HTERT RPE-1 (cell line): ENCODE measurements around the gene AASDHPPT.
"Not testable (repeated sequence)": the region's sequence is repeated elsewhere in the genome, so short reads cannot be mapped to it uniquely, and the experiment has no call there.

ENCODE experiments used
- in situ Hi-C: fragments of 300-500 bp; cut with MboI; formaldehyde crosslinking; loops from 4 replicates; pipeline ENCODE4 v1.14.3; 2020; ENCODE audit warnings: low sequenced_read_pairs

Gene AASDHPPT, protein sequence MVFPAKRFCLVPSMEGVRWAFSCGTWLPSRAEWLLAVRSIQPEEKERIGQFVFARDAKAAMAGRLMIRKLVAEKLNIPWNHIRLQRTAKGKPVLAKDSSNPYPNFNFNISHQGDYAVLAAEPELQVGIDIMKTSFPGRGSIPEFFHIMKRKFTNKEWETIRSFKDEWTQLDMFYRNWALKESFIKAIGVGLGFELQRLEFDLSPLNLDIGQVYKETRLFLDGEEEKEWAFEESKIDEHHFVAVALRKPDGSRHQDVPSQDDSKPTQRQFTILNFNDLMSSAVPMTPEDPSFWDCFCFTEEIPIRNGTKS

DNA sequence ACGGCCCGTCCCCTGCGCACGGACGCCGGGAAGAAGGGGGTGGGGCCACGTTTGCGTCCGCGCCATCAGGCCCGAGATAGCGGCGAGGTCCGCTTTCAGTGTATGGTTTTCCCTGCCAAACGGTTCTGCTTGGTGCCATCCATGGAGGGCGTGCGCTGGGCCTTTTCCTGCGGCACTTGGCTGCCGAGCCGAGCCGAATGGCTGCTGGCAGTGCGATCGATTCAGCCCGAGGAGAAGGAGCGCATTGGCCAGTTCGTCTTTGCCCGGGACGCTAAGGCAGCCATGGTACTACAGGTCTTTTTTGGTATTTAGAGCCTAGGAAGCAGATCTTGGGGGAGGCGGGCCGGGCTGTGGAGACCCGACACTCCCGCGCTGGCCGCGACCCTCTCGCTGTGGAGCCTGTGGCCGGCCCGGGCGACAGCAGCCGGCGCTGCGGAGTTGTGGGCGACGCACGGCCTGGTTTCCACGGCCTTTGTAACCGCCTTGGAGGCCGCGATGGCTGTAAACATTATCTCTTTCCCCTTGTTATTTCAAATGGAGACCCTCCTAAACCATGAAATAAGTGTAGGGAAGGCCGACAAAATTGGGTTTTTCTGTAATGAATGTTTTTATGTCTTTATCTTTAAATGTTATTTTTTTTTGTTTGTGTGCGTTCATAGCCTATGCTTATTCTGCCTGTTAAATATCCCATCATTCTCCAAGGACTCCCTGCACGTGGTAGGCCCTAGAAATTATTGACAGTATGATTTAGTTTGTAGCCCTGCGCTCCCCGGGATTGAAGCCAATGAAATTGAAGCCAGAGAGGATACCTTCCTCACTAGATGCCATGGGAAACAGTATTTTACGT, at the start of gene AASDHPPT:
Gene AASDHPPT (plus strand): TSS at position 54 of the 847 bp plus-strand sequence. CDS start 49 bp downstream, at position 103.
- in situ Hi-C loops, result no loop called here

DNA sequence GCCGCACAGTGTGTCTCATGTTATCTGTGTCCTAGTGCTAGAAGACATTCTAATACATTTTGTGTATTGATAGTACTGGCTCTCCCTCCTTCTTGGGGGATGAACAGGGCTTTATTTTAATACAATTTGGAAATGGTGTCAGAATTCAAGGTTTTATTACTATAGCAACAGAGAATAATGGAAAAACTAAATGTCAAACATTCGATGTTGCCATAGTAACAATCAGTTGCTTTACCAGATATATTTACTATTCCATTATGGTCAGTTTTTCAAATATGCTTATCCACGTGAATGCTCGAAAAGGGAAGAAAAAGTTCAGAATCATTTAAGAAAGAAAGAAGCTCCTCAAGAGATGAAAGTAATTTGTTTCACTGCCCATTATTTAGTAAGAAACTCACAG, 46.9 kb upstream of the AASDHPPT start:
- in situ Hi-C loops, result no loop called here

DNA sequence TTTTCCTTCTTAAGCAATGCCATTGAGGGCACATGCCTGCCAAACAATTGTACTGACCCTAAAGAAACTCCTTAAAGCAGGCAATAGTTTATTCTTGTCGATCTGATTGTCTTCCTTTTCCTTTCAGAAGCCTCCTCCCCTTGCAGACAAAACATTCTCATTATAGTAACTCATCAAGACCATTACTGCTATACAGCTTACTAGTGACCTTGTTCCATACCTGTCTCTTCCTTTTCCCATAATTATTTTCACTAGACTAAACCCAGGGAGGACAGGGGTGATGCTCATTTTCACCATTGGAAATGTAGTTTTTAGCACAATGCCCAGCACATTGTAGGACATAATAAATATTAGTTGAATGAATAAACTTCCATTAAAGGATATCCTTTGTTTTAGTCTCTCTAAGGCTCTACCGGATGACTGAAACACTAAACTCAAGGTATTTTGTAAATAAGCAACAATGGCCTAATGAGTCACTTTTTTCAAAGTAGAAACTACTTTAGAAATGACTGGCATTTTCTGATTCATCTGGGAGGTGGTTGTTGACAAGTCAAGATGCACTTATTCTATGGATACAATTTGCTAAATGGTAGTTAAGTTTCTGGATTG, 46.2 kb upstream of the AASDHPPT start:
- in situ Hi-C loops, result no loop called here

DNA sequence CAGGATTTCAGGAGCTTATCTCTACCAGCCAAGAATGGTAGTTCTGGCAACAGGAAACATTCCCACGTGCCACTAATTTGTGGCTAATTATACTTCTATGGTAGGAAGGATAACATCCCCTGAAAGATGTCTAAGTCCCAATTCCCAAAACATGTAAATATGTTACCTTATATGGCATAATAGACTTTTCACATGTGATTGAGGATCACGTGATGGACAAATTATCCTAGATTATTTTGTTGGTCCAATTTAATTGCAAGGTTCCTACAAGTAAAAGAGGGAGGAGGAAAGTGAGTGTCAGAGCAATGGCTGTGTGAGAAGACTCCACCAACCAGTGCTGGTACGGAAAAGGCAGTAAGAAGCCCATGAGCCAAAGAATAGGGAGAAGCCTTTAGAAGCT, 45.5 kb upstream of the AASDHPPT start:
- in situ Hi-C loops, result no loop called here

DNA sequence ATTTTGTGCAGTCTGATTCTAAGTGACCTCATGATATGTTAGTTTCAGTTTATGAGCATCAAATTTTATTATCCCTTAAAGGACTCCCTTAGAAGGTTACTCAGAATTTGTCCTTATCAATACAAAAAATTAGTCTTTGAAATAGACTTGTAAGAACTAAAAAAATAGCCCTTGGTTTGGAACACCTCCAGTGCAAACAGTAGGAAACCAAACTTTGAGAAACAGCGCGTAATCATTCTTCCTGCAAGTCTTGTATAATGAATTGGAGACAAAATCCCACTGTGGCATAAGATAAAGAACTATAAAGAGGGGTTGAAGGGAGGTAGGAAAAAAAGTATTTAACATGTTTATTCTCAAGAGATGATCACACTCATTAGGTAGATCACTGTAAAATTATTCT, 44.6 kb upstream of the AASDHPPT start:
- in situ Hi-C loops, result no loop called here

DNA sequence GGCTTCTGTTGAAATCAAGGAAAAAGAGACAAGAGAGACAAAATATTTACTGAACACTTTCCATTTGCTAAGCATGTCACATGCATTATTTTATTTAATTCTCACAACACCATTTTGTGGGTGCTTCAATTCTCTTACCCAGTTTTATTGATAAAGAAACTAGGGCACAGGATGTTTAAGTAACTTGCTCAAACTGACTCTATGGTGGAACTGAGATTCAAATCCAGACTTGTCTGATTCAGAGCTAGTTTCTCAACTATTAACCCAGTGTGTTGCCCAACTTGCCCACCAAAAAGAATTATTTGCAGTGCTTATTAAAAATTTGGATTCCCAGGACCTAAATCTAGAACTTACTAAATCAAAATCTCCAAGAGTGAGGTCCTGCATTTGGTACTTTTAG, 33.9 kb upstream of the AASDHPPT start:
- in situ Hi-C loops, result no loop called here

DNA sequence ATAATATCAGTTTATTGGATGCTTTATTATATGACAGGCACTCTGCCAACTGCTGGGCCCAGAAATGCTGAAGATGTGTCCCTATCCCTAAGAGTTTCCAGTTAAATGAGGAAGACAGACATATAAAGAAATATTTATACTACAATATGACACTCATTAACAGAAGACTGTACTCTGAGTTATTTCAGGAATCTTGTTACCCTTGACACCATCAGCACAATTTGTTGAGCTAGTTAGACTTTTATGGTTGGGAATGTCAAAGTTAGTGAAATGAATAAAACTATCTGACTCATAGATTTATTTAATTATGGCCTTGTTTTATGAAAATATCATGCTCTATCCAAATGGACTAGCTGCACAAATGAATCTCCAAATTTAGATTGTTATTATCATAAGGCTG, 29.8 kb upstream of the AASDHPPT start:
- in situ Hi-C loops, result no loop called here

DNA sequence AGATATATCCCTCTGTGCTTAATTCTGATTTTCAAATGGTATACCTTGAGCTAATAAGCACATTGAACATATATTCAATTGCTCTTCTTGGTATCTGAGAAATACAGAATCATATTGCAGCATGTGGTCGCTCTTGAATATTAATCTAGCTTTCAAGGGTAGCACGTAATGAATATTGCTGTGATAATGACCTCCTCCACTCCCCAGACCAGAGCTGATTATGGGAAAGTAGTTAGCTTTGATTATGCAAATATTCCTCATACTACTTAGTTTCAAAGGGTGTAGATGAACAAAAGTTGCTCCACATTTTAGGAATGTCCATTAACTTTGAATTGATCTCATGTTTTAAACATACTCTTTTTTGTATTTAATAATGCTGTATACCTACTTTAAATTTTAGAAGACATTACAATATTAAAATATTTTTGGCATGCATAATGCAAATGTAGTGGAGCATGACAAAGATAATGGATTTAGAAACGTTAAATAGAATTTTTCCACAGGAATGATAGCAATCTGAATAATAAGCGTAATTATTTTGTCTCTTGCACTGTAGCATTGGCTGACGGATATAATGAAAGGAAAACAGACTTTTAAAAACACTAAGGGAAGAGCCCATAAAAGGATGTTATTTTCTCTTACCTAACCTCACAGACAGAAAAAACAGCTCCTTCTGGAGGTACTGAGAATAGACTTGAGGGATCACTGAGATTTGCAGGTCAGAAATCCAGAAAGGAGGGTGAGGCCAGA, 27.6 kb upstream of the AASDHPPT start:
- in situ Hi-C loops, result no loop called here

DNA sequence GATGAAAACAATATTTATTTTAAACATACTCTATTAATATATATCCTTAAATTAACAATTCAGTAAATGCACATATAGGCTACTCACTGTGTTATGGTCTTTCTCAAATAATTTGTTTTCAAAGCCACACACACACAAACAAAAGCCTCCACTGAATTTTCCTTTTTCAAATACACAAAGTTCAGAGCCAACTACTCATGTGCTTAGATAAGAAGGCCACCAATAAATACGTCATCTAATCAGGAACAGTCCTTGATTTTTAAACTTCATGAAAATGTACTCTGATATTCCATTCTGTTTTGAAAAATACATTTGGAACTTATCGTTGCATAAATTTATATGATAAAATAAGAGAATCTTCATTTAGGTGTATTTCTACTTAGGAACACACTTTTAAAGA, 26.4 kb upstream of the AASDHPPT start:
- in situ Hi-C loops, result no loop called here

DNA sequence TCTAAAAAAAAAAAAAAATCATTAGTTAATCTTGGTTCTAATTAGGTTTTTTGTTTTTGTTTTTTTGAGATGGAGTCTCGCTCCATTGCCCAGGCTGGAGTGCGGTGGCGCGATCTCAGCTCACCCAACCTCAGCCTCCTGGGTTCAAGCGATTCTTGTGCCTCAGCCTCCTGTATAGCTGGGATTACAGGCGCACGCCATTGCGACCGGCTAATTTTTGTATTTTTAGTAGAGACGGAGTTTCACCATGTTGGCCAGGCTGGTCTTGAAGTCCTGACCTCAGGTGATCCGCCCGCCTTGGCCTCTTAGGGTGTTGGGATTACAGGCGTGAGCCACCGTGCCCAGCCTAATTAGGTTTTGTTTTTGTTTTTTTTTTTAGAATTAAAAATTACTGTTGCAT, 19.1 kb upstream of the AASDHPPT start:
- in situ Hi-C loops, result not testable (repeated sequence)

DNA sequence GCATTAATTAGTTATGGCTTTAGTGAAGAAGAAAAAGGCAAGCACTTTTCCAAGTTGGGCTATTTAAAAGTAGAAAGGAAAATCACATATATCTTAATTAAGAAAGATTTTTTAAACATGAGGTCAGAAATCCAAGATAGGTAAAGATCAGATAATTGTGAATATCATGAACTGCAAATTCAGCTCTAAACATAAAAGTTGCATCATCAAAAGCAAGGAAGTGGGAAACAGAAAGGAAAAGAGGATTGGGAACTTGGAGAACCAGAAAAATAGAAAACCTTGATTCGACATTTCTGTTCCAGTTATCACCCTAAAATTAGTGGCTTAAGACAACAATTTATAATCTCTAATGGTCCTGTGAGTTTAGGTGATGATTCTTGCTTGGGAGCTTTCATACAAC, 17.8 kb upstream of the AASDHPPT start:
- in situ Hi-C loops, result no loop called here

DNA sequence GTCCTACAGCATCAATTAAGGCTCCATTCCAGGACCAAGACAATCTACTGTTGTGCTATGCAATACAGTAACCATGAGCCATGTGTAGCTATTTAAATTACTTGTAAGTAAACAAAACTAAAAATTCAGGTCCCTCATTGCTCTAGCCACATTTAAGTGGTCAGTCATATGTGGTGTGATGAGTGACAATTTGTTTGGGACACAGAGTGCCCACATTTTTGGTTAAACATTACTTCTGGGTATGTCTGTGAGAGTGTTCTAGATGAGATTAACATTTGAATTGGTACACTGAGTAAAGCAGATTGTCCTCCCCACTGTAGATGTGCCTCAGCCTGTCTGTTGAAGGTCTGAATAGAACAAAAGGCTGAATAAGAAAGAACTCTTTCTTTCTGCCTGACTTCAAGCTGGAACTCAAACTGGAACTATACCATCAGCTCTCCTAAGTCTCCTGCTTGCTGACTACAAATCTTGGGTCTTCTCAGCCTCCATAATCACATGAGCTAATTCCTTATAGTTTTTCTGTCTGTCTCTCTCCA, 16.1 kb upstream of the AASDHPPT start:
- in situ Hi-C loops, result no loop called here

DNA sequence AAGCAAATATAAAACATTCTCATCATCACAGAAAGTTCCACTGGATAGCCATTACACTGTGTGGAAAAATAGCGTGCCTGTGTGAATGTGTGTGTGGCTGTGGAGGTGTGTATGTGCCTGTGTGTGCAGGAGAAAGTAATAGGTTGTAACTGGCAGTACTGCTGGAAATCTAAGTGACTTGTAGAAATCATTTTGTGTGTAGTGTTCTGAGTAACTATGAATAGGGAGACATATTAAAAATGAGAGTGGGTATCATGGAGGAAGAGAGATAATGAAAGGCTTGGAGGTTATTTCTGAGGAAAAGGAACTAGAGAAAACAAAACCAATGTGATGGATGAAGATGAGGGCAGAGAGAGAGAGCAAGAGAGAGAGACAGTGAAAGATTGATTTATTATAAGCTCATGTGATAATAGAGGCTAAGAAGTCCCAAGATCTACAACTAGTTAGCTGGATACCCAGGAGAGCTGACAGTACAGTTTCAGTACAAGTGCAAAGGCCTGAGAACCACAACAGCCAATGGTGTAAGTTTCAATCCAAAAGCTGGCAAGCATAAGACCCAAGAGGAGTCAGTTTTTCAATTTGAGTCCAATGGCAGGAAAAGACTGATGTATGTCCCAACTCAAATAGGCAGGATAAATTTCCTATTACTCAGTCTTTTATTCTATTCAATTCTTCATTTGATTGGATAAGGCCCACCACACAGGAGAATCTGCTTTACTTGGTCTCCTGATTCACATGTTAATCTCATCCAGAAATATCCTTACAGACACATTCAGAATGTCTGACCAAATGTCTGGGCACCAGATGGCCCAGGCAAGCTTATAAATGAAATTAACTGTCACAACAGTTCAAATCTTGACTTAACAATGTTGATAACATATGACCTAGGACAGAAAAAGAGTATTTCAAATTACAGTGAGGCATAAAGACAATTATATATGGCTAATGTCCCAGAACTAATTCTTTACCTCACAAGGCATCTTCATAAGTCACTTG, 15.2 kb upstream of the AASDHPPT start:
- in situ Hi-C loops, result no loop called here

DNA sequence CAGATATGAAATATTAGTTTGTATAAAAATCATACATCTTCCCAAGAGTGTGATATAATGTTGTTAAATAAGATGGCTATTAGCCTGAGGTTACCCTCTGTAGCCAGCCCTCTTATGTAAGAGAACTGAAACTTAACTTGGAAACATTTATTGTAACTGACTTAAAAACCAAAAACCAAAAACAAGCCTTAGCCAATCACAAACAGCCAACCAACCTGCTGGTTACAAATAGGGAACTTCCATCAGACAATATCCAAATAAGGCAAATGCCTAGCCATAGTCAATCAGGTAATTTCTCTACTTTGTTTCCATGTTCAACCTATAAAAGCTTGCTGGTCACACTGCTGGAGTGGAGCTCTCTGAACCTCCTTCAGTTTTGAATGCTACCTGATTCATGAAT, 14.5 kb upstream of the AASDHPPT start:
- in situ Hi-C loops, result no loop called here

DNA sequence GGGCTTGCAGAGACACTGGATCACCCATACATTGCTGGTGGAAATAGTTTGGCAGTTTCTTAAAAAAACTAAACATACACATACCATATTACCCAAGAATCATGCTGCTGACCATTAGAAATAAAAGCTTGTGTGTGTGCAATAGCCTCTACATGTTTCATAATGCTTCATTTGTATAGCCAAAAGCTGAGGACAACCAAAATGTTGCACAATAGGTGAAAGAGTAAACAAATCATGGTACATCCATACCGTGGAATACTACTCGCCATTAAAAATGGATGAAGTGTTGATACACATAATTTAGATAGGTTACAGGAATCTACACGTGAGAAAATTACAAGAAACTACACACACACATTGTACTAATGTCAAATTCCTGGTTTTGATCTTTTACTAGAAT, 6.9 kb upstream of the AASDHPPT start:
- in situ Hi-C loops, result no loop called here

DNA sequence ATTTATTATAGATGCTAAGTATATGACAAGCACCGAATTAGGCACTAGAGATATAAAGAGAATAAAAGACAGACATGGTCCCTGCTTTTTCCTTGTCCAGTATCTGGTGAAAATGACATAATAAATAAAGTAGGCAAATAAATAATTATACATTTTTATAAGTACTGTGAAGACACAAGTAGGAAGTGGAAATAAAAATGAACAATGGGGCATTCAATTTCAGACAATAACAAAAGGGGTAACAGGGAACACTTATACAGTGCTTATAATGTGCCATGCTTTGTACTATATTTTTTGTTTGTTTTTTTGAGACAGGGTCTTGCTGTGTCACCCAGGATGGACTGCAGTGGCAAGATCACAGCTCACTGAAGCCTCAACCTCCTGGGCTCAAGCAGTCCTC, 4.7 kb upstream of the AASDHPPT start:
- in situ Hi-C loops, result no loop called here

DNA sequence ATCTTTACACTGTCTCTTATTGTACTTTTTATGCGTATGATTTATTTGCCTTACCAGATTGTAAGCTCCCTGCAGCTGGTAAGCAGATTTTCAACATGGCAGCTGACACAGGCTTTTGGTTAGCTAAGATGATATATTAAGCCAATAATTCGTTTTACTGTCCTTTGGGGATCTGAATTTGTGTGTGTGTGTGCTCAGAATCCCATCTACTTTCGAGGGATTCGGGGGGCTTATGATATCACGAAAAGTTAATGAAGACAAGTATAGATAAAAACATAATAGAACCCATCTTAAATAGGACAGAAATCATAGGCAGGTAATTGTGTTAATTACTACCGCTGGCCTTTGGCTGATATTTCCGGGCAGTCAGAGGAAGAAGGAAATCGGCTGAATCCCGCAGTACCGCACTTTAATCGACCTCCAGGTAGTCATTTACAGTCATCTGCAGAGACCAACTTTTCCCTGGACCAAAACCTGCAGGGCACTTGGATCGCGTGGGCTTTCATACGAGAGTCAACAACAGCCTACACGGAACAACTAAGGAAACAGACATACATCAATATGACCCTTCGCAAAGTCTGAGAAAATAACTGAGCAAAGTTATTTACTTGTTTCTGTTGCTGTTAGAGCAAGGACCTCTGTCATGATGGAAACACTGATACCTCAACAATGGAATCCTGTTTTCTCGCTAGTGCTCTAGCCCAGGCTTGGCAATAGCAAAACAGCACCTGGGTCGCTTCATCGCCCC, 1.1 kb upstream of the AASDHPPT start:
- in situ Hi-C loops, result no loop called here

DNA sequence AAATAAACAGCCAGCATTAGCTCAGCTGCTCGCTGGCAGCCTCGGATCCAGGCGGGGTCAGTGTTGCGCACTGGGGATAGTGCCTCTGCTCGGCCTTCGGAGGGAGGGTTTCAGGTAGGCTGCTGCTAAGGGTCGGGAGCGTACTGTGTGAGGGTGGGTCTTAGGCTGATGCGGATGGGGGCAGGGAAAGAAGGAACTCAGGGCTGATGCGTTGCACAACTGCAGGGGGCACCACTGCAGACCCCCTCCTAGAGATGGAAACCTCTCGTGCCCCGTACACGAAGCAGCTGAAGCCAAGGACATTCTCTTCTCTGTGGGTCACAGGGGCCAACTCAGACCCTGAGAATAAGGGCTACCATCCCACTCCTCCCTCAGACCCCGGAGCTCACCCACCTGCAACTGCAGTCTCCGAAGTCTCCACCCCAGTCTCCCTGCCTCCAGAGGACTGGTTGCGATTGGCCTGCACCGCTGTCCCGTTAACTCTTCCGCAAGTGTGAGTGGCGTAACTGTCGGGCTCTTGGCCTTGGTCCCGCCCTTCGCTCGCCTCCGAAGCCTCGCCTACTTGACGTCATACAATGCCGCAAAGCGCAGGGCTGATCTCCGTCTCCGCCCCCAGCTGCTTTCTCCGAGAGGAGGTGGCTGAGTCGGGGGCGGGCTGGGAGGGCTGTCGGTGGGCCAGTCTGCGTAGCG, 398 bp upstream of the AASDHPPT start, which contains the start of gene KBTBD3:
Gene KBTBD3 (minus strand): TSS at position 429 of the 690 bp plus-strand sequence. CDS start 18,250 bp downstream, outside the sequence.
- in situ Hi-C loops, result no loop called here
